Hepatic stellate cell (primary cell): ENCODE data around the gene ALOX12.
"Not testable (repeated sequence)": the region's sequence is repeated elsewhere in the genome, so short reads cannot be mapped to it uniquely, and the experiment has no call there.

Experiments
- DNase-seq: peaks from one replicate; pipeline ENCODE4 v3.0.0; 2011; ENCODE audit warnings: low spot score

ALOX12 gene

GRCh38 chr17:7046127-7046724, 50.4 kb downstream of the ALOX12 start:
- no peak for DNase-seq

GRCh38 chr17:7046725-7047397, 51.0 kb downstream of the ALOX12 start:
- not testable (repeated sequence) for DNase-seq

GRCh38 chr17:7047566-7047965, 51.7 kb downstream of the ALOX12 start:
- no peak for DNase-seq

- DNase-seq: no peak
These were observed 53.1 kb downstream of the ALOX12 start for GRCh38 chr17:7048968-7049367.

- not testable (repeated sequence) for DNase-seq
These were observed 54.7 kb downstream of the ALOX12 start for GRCh38 chr17:7050583-7050982.

- no peak for DNase-seq
These were observed 60.5 kb downstream of the ALOX12 start for GRCh38 chr17:7056386-7056785.

GRCh38 chr17:7058831-7059447, 63.1 kb downstream of the ALOX12 start:
- DNase-seq: no peak
